NCI-H2227 treated with DMSO at 0.1 percent for 48 hours (cell line): ENCODE data around the gene HEYL.
"Not testable (repeated sequence)": the region's sequence is repeated elsewhere in the genome, so short reads cannot be mapped to it uniquely, and the experiment has no call there.

Experiments
- DNase-seq: peaks from one replicate; lab custom pipeline; 2025; lab: John Stamatoyannopoulos, UW

Gene HEYL

GRCh38 chr1:39603677-39604076, 35.8 kb downstream of the HEYL start:
- not testable (repeated sequence) for DNase-seq

- not testable (repeated sequence) for DNase-seq
Measured at GRCh38 chr1:39601667-39602255, 37.7 kb downstream of the HEYL start.

GRCh38 chr1:39596163-39596562, 43.3 kb downstream of the HEYL start:
- no peak for DNase-seq

GRCh38 chr1:39593386-39593785, 46.1 kb downstream of the HEYL start:
- no peak for DNase-seq

GRCh38 chr1:39592069-39592468, 47.4 kb downstream of the HEYL start:
- no peak for DNase-seq

- no peak for DNase-seq
Measured at GRCh38 chr1:39590546-39590945, 48.9 kb downstream of the HEYL start.

GRCh38 chr1:39585933-39586332, 53.5 kb downstream of the HEYL start:
- no peak for DNase-seq

- DNase-seq, result no peak
Measured at GRCh38 chr1:39576016-39576657, 63.3 kb downstream of the HEYL start.

- DNase-seq, result peak; percentile 32
Measured at GRCh38 chr1:39575191-39576015, 64.0 kb downstream of the HEYL start.

- no peak for DNase-seq
Measured at GRCh38 chr1:39574646-39575045, 64.8 kb downstream of the HEYL start.
